AG10803 (cell line): ENCODE data around the gene ERLEC1.

Experiments used
- DNase-seq: peaks from one replicate; pipeline ENCODE4 v3.0.0; 2010; ENCODE audit warnings: low read depth
- H3K4me3 ChIP-seq: 2 replicates; pipeline ENCODE4 v1.5.1; 2011; ENCODE audit warnings: mild to moderate bottlenecking, low read length, control low read depth
- CTCF ChIP-seq: conservative IDR thresholded peaks from 2 replicates; pipeline ENCODE4 v1.5.1; 2011; ENCODE audit warnings: mild to moderate bottlenecking, low read length, control low read depth, inconsistent platforms

Gene ERLEC1

GRCh38 chr2:53780056-53780455, 6.8 kb upstream of the ERLEC1 start:
- DNase-seq, result no peak
- no peak overlapping the region for H3K4me3 ChIP-seq
- TF ChIP-seq CTCF, result no peak

DNA sequence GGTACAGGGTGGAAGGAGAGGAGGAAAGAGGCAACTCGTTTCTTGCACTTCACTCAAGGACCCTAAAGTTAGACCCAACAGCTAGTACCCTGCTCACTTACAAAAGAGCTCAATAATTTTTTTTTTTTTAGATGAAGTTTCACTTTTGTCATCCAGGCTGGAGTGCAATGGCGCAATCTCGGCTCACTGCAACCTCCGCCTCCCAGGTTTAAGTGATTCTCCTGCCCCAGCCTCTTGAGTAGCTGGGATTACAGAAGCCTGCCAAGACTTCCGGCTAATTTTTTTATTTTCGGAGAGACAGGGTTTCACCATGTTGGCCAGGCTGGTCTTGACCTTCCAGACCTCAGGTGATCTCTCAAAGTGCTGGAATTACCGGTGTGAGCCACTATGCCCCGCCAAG, 4.2 kb upstream of the ERLEC1 start:
- no peak for TF ChIP-seq CTCF
- DNase-seq, result no peak
- H3K4me3 ChIP-seq, result no peak overlapping the region

DNA sequence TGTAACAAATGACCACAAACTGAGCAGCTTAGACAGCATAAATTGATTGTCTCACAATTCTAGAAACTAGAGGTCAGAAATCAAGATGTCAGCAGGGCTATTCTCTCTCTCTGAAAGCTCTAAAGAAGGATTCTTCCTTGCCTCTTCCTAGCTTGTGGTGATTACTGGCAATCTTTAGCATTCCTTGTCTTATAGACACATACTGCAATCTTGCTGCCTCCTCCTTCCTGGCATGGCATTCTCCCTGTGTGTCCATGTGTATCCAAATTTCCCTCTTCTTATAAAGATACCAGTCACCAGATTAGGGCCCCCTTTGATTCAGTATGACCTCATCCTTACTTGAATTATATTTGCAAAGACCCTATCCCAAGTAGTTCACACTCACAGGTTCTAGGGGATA, 2.4 kb upstream of the ERLEC1 start:
- no peak for TF ChIP-seq CTCF
- peak; percentile 61 for DNase-seq
- no peak overlapping the region for H3K4me3 ChIP-seq

DNA sequence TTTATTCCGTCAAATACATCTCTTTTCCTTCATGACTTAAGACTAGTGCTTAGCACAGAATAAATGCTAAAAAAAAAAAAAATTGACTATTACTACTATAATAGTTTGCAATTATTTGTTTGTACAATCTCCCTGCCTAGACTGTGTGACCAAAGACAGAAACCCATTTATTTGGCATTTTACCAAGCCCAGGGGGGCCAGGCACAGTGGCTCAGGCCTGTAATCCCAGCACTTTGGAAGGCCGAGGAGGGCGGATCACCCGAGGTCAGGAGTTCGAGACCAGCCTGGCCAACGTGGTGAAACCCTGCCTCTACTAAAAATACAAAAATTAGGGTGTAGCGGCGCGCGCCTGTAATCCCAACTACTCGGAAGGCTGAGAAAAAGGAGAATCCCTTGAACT, 1.5 kb upstream of the ERLEC1 start:
- no peak for TF ChIP-seq CTCF
- peak overlapping the region; percentile 96 for H3K4me3 ChIP-seq
- DNase-seq, result no peak

GRCh38 chr2:53786352-53786704, 516 bp upstream of the ERLEC1 start:
- DNase-seq, result peak; percentile 43
- no peak for TF ChIP-seq CTCF
- H3K4me3 ChIP-seq, result peak overlapping the region; percentile 96

DNA sequence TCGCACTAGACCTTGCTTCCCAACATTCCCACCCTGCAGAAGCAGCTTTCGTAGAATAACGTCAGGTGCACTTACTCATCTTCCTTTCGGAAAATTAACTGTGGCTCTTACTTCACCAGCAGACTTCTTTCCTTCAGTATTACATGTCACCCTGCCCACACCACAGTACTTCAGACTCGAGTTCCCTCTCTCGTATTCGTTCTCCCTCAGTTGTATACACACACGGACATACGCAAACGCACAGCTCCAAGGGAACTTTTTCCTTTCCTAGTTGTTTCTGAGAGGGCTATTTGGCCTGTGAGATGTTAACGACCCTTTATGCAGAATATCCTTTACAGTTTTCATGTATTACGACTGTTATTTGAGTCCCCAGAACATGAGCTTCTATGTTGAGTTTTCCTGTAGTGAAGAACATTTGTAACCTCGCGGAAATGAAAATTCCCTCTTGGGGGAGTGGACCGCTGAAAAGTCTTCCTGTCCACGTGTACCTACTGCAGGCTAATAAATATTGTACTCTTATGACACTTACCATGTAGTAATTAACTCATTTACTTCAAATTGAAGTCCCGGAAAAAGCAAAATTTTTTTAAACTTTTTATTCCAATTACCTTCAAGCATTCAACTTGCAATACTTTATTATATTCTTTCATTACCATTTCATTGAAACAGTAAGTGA, 908 bp downstream of the ERLEC1 start:
- peak overlapping the region; percentile 96 for H3K4me3 ChIP-seq
- DNase-seq, result peak; percentile 15
- TF ChIP-seq CTCF, result no peak

GRCh38 chr2:53793261-53793660, 6.4 kb downstream of the ERLEC1 start:
- no peak overlapping the region for H3K4me3 ChIP-seq
- no peak for TF ChIP-seq CTCF
- no peak for DNase-seq
